Inflammatory macrophage treated with lipopolysaccharide for 4 hours (primary cell): Measurements from ENCODE around the gene NTSR1.
A peak's percentile ranks its signal among the peaks of the same experiment; 100 is the strongest.

Experiments
- DNase-seq: peaks from one replicate; pipeline ENCODE4 v3.0.0-alpha.2; 2020

The NTSR1 gene

DNA sequence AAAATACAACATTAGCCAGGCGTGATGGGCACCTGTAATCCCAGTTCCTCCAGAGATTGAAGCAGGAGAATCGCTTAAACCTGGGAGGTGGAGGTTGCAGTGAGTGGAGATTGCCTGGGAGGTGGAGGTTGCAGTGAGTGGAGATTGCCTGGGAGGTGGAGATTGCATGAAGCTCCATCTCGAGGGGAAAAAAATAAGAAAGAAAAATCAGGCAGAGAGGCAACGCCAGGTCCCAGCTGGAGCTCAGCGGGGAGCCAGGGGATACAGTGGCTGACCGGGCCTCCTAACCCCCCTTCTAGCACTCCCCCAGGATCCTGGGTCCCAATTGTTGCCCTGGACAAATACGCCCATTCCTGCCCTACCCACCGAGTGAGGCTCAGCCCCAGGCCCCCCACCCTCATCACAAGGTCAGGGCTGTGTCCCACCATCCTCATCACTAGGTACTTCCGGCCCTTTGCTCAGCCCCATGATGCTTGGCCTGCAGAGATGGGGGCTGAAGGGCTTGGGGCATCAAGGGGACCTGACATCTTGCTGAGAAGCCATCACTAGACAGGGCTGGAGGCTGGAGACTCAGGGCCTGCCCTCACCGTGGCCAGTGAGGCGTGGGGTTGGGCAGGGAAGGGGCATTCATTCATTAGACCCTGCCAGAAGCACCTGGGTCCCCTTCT is 97.9 kb downstream of the NTSR1 start:
- no peak for DNase-seq

DNA sequence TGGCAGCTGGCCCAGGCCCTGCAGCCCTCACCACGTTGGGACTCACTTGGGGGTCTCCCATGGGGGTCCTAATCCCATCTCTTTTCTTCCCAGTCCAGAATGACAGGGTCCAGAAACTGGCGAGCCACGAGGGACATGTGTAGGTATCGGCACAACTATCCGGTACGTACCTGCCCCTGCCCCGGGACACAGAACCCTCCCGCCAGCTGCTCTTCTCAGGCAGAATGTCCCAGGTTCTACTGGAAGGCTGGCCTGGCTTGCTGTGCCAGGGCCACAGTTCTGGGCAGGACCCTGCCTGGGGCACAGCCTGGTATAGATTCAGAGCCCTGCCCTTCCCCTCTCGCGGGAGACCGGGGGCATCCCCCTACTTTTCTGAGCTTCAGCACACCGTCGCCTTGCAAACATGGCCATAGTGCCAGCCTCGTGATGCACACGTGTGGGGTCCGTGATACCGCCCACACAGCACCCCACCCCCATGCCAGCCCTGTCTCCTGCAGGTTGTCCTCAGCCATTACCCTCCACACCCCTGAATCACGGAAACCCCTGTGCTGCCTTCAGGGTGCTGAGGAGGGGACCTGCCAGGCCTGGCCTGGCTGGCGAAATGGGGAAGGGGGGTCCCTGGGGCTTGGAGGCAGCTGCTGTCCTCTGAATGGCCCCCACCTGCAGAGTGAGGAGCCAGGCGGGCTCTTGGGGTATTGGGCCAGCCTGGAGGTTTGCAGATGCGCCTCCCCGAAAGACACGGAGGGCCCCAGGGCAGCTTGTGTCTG is 99.0 kb downstream of the NTSR1 start:
- no peak for DNase-seq

- peak; percentile 54 for DNase-seq
Observed at GRCh38 chr20:62808211-62808865, 99.7 kb downstream of the NTSR1 start.

DNA sequence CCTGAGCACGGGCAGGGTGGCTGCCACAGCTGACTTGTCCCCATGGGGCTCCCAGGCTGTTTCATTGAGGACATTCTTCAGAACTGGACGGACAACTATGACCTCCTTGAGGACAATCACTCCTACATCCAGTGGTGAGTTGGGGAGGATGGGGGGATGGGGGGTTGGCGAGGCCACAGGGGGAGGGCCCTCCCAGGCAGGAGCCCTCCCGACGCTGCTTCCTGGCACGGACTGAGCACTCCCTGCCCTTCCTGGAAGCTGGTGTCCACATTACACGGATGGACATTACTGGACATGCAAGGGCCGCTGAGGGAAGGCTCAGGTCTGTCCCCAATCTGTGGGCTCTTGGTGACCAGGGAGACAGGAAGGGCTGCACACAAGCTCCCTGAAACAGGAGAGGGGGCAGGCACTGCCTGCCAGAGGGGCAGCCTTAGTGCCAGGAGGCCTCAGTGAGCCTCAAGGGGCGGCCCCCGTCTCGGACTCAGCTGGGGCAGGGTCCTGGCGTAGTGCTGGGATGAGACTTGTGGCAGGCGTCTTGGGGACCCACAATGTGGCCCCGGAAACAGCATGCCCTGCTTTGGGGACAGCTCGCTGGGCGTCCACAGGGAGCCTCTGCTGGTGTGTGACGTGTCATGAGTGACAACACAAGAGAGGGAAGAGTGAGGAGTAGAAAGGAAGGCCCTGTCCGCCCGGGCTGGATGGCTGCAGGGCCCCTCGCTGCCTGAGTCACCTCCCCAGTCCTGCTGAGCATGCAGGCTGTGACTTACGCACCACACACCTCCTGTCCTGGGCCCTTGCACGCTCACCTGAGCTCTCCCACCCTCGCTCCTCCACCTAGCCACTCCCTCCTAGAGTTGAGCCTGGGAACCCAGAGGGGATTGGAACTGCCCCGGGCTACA is 101.1 kb downstream of the NTSR1 start:
- DNase-seq: no peak

- no peak for DNase-seq
Observed at GRCh38 chr20:62811320-62811719, 102.7 kb downstream of the NTSR1 start.

DNA sequence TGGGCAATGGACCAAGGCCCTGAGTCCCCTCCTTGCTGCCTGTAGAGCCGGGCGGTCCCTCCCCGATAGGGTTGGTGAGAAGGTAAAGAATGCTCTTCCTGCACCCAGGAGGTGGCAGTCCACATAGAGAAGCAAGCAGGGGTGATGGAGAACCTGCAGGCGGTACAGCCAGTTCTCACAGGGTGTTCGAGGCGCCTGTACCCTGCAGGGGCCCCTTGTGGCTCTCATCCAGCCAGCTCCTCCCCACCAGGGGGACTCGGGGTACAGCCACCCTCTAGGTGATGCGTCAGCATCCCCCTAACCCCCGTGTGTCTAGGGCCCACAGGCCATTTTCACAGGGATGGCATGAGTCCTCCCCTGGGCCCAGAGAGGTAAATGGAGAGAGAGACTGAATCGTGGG is 103.1 kb downstream of the NTSR1 start:
- DNase-seq: no peak
